ENCODE results near the gene GDF2.

GRCh38 chr10:47288916-47289495 is 33.2 kb upstream of the GDF2 start:
- TF ChIP-seq CTCF (IDR thresholded peaks at IDR 0.05; ENCODE audit: poor library complexity, severe bottlenecking) (no peak), POLR2AphosphoS5 (IDR thresholded peaks at IDR 0.05) (no peak), RAD21 (conservative IDR thresholded peaks at IDR 0.05) (no peak), EZH2 (IDR thresholded peaks at IDR 0.05; ENCODE audit: borderline replicate concordance, insufficient read depth, low read length, poor library complexity, severe bottlenecking) (no peak), TAF1 (IDR thresholded peaks at IDR 0.05; ENCODE audit: low read depth) (no peak), EP300 (conservative IDR thresholded peaks at IDR 0.05; ENCODE audit: poor library complexity, severe bottlenecking) (no peak)

Data from neural cell (in vitro differentiated cells).